B cell (primary cell): ENCODE measurements around the gene NCOR1.

ENCODE experiments used
- CTCF ChIP-seq: fragments of 200-600 bp; IDR thresholded peaks from one replicate; pipeline ENCODE4 v1.8.0; 2022; ENCODE audit warnings: antibody characterized with exemption, mild to moderate bottlenecking
- EZH2 ChIP-seq: IDR thresholded peaks from 2 replicates; pipeline ENCODE4 v1.6.1; 2012; ENCODE audit warnings: borderline replicate concordance, low read depth, mild to moderate bottlenecking, moderate library complexity, low read length; ENCODE audit not compliant: insufficient read depth, poor library complexity, severe bottlenecking

DNA sequence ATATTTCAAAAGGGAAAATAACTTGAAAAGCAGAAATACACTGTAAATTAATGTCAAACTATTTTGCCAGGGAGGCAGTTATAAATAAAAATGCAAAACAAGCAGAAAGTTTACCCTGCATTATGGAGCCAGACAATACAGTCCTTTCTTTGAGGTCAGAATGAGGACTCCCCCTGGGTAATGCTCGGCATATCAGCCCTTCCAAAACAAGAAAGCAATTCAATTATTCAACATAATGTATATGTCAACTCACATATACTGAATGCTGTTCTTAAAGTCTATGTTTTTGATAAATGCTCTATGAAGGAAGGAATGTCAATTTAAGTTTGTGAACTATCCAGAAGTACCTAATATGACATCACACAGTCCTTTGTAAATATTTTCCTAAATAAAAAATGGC is 143.3 kb downstream of the NCOR1 start:
- no peak for TF ChIP-seq EZH2
- TF ChIP-seq CTCF, result no peak
